ENCODE results near the gene PTPRJ.

The PTPRJ gene

GRCh38 chr11:47997063-47998053 is 17.0 kb downstream of the PTPRJ start:
- no peak for DNase-seq

- no peak for DNase-seq
Observed at GRCh38 chr11:47998345-47998732, 18.0 kb downstream of the PTPRJ start.

- DNase-seq = no peak
Observed at GRCh38 chr11:47998733-47999359, 18.5 kb downstream of the PTPRJ start.

DNA sequence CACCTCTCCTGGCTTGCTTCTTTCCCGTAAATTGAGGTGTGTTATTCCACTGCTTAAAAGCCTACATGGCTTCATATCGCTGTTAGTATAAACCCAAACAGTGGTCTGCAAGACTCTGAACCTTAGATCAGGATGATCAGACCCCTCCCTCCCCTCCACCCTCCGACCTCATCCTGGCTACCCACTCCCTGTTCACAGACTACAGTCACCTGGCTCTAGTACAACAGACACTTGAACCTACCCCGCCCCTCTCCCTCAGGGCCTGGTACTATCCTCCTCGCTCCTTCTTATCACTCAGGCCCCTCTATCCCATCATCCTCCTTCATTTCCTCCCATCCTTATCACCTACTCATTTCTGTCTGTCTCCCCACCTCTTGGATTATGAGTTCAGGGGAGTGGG is 20.1 kb downstream of the PTPRJ start:
- no peak for DNase-seq

- no peak for DNase-seq
Observed at GRCh38 chr11:48001438-48002021, 21.2 kb downstream of the PTPRJ start.

GRCh38 chr11:48002561-48002960 is 22.2 kb downstream of the PTPRJ start:
- DNase-seq = no peak

DNA sequence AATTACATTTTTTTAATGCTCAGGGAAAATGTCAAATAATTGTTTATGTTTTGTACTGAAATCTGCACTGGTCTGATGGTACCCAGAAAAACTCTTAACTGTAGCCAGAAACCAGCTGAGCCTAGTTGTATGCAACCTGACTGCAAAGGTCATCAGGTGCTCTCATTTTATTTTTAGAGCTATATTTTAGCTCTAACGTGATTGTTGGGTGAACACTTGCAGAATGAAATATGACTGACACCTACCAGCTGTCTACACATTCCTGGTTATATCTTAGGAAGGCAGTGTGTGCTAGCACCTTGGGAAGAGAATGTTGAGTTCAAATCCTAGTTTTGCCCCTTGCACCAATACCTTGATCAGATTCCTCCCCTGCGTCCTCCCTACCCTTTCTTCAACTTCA is 23.6 kb downstream of the PTPRJ start:
- no peak for DNase-seq

- DNase-seq = no peak
Observed at GRCh38 chr11:48004456-48004855, 24.1 kb downstream of the PTPRJ start.

DNA sequence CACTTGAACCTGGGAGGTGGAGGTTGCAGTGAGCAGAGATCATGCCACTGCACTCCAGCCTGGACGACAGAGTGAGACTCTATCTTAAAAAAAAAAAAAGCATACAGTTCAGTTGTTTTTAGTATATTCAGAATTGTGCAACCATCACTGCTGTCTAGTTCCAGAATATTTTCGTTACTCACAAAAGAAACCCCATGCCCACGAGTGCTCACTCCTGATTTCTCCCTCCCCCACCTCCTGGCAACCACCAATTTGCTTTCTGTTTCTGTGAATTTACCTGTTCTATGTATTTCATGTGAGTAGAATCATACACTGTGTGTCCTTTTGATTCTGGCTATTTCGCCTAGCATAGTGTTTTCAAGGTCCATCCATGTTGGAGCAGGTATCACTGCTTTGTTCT is 24.8 kb downstream of the PTPRJ start:
- DNase-seq = no peak

GRCh38 chr11:48005831-48006270 is 25.5 kb downstream of the PTPRJ start:
- no peak for DNase-seq

DNA sequence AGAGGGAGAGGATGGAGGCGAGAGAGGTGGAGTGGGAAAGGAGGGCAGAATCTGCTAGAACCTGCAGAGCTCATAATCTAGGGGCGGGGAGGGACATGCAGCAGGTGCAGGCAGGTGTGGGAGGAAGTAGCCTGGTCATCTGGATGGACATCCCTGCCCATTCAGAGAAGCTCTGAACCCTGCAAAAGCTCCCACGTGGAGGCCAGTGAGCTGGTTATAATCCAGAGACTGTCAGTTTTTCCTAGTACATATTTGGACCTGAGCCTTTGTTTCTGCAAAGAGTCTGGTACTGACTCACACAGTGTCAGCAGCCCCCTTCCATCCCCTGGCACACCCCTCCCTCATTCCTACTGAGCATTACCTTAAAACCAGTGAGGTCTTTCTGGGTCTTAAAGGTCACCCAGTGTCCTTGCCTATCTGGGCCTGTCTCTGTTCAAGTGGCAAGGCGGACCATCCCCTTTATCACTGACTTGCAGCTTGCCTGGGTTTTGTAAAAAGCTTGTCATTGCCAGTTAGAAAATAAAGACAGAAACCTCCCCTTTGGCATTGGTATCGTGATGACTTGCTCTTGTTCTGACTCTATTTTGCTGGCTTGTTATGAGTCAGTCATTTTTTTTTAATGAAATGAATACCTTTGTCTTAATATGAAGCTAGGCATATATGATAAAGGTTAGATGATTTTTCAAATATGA is 26.1 kb downstream of the PTPRJ start:
- no peak for DNase-seq

GRCh38 chr11:48007677-48008076 is 27.3 kb downstream of the PTPRJ start:
- no peak for DNase-seq

DNA sequence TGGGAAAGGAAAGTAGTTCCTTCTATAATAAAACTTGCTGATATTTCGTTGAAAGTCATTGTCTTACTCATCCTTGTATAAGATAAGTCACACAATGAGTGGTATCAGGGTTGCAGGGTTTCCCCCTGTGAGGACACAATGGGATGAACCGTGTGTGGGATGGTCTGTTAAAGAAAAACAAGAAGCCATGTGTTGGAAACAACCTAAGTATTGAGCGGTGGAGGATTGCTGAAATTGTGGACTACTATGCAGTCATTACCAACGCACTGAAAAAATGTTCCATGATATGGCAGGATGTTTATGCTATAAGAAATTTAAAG is 28.6 kb downstream of the PTPRJ start:
- DNase-seq = no peak

- no peak for DNase-seq
Observed at GRCh38 chr11:48011102-48011797, 30.9 kb downstream of the PTPRJ start.

DNA sequence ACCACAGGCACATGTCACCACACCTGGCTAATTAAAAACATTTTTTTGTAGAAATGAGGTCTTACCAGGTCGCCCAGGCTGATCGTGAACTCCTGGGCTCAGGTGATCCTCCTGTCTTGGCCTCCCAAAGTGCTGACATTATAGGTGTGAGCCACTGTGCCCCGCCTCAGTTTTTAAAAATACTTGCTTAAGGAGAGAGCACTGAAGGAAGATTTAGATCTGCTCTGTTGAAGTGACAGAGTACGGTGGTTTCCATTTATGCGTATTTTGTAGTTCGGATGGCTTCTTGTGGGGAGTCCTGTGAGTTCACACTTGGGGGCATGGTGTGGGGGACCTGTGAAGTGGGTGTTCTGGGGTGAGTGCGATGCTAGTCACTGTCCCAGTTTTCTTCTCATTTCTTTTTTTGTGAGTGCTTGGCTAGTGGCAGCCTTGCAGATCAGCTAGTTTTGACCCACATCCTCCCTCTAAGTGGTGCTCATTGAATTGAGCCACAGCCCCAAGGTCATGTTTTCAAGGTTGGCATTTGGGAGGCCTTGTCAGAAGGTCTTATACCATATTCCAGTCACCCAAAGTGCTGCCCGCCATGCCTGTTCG is 31.5 kb downstream of the PTPRJ start:
- no peak for DNase-seq

- no peak for DNase-seq
Observed at GRCh38 chr11:48013269-48013901, 33.0 kb downstream of the PTPRJ start.

DNA sequence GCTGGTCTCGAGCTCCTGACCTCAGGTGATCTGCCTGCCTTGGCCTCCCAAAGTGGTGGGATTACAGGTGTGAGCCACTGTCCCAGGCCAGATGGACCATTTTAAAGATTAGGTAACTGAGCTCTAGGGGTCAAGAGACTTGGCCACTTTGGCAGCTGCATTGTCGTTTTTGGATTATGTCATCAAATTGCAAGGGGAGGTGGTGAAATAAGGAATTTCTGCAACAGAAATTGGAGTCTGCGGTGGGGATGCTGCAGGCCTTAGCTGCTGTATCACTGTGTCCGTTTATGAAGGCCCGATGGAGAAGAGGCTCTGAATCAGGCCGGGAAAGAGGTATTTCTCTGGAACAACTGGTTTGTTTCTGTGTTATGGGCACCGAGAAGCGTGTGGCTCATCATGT is 34.6 kb downstream of the PTPRJ start:
- DNase-seq = no peak

DNA sequence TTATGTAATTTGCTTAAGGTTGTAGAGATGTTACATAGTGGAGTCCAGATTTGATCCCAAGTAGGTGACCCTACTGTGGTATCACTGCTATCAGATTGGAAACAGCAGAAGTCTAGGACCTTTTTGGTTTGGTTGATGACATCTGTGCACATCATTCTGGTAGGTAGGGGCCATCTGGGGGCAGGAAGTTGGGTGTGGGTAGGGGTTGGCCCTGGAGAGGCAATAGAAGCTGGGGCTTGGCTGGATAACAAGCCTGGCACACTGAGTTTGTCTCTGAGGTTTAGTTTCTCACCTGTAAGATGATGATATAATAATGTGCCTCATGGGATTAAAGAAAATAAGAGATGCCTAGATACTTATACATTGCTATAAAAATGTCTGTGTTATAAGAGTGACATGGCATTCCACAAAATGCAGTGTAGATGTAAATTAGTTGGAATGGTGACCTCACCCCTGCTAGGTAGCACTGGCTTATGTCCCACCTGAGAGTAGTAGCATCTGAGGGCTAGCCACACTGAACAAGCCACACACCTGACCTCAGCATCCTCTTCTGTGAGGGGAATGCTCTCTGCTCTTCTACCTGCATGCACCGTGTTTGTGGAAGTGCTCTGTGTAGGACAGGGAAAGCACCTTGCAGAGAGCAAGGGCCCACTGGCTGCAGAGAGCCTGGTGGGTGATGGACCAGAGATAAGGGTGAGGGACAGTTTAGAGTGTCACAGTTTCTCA is 36.9 kb downstream of the PTPRJ start:
- no peak for DNase-seq

DNA sequence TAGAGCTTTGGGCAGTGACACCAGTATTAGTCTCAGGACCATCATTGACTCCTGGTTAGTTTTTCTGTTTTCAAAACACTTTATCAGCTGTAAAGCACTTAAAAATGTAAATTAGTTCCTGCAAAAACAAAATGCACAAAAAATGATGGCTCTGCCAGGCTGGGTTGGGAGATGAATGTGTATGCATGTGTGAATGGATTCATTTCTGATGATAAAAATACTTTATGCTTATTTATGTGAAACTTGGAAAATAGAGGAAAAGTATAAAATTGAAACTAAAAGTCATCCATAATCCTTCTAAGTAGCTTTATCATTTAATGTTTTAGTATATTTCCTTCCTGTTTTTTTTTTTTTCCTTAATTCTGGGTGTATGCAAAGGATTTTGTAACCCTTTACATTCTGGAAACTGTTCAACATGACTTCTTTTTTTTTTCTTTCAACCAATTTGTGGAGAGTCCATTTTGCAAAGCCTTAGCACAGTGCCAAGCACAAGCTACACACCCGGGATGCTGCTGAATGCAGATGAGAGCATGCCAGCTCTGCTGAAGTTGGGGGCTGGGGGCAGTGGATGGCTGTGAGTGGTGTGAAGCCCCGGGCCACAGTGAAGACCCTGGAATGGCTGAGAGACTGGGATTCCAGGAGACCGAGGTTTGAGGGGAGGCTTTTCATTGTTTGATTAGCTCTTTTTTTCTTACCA is 37.6 kb downstream of the PTPRJ start:
- no peak for DNase-seq

DNA sequence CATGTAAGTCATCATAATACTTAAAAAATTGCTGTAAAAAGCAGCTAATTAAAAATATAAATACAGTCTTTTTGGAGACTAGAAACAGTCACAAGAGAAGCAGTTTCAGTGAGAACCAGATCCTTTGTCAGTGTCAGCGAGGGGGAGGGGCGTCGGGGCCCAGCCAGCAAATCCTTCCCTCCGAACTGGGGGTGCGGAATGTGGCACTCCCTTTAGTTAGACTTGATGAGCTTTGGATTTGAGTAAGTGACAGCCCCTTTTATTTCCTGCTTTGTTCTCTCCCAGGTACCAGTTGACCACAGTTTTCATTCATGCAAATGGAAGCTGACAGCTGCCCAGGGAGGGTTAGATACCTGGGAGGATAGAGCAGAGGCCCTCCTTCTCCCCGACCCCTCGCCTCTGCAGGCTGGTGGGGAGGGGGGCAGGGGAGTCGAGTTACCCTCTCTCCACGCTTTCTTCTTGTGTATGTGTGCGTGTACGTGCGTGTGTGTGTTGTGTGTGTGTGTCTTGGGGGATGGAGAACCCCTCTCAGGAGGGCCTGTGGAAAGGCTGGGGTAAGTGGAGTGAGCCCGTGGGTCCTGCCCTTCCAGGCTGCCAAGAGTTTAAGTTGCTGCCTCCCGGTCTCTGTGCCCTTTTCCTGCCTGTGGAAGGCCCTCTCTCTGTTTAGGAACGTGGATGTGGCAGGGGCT is 38.3 kb downstream of the PTPRJ start:
- no peak for DNase-seq

Data from hippocampal formation (tissue), 2 donors.